Endodermal cell (in vitro differentiated cells): Measurements from ENCODE around the gene FARP1. TPM values are rescaled to one million over a fixed set of nuclear protein-coding genes. Genes with fewer than 3 reads are reported as not detected.

Source experiments
- DNase-seq: peaks from one replicate; pipeline ENCODE4 v3.0.0-alpha.2; 2017
- H3K27ac ChIP-seq: 2 replicates; pipeline ENCODE4 v1.5.1; 2013; ENCODE audit warnings: mild to moderate bottlenecking, low read depth, low read length, moderate library complexity
- H3K27me3 ChIP-seq: 2 replicates; pipeline ENCODE4 v1.6.1; 2013; ENCODE audit warnings: mild to moderate bottlenecking, low read length, moderate library complexity; ENCODE audit not compliant: insufficient read depth, control insufficient read depth, poor library complexity, severe bottlenecking
- H3K36me3 ChIP-seq: 2 replicates; pipeline ENCODE4 v1.7.0; 2013; ENCODE audit warnings: mild to moderate bottlenecking, low read length, moderate library complexity; ENCODE audit not compliant: control insufficient read depth, insufficient read depth
- H3K4me1 ChIP-seq: one replicate; pipeline ENCODE4 v1.7.0; 2013; ENCODE audit warnings: low read length; ENCODE audit not compliant: control insufficient read depth, insufficient read depth
- H3K4me3 ChIP-seq: 2 replicates; pipeline ENCODE4 v1.5.1; 2013; ENCODE audit warnings: mild to moderate bottlenecking, low read length, moderate library complexity
- H3K9ac ChIP-seq: 2 replicates; pipeline ENCODE4 v1.6.1; 2013; ENCODE audit warnings: mild to moderate bottlenecking, low read length, moderate library complexity; ENCODE audit not compliant: poor library complexity, severe bottlenecking; ENCODE audit errors: extremely low read depth
- H3K9me3 ChIP-seq: 2 replicates; pipeline ENCODE4 v1.6.1; 2013; ENCODE audit warnings: mild to moderate bottlenecking, low read length, moderate library complexity; ENCODE audit not compliant: control insufficient read depth
- H3K27ac Mint-ChIP-seq: 2 replicates; pipeline ENCODE4 v1.8.0; 2020; ENCODE audit warnings: mixed read lengths
- H3K27me3 Mint-ChIP-seq: 2 replicates; pipeline ENCODE4 v1.8.0; 2021; ENCODE audit warnings: mild to moderate bottlenecking, mixed read lengths; ENCODE audit not compliant: insufficient read depth
- H3K36me3 Mint-ChIP-seq: 2 replicates; pipeline ENCODE4 v1.8.0; 2020; ENCODE audit warnings: low read depth, mixed read lengths
- H3K4me1 Mint-ChIP-seq: 2 replicates; pipeline ENCODE4 v1.8.0; 2020; ENCODE audit warnings: mixed read lengths
- H3K4me3 Mint-ChIP-seq: 2 replicates; pipeline ENCODE4 v1.8.0; 2020; ENCODE audit warnings: mild to moderate bottlenecking, moderate library complexity, mixed read lengths
- H3K9me3 Mint-ChIP-seq: 2 replicates; pipeline ENCODE4 v1.8.0; 2020; ENCODE audit warnings: mild to moderate bottlenecking, mixed read lengths
- WGBS, 2 experiments: methylation state at CpG; one replicate each; pipeline versions ENCODE4 v1.1.5 to v1.1.7; 2013; ENCODE audit warnings: missing lambda C conversion rate in 2 of 2, mixed read lengths in 1 of 2; ENCODE audit not compliant: insufficient coverage in 1 of 2, insufficient read length in 1 of 2; 5-methylcytosine and 5-hydroxymethylcytosine counted together
- total RNA-seq, 2 donors: library from RNA; stranded (reverse); fragmentation: NEBNext Ultra II Directional in 1 of 2; extraction: Animal tissue kit (Norgen Biotek cat#: 25700) in 1 of 2; gene quantifications; 2 replicates in 1 of 2; 3 replicates in 1 of 2; pipeline ENCODE4 v1.2.1, GENCODE V29; 2021
- TF ChIP-seq, protein P1 (sequence below): fragments of 200-600 bp; sonication (generic); conservative IDR thresholded peaks from 2 replicates; pipeline ENCODE4 v1.5.0; 2021; ENCODE audit warnings: antibody characterized with exemption, mild to moderate bottlenecking

FARP1 gene
- total RNA-seq, 2 donors from 2014 or later = 237 to 319 TPM

- Mint-ChIP-seq H3K9me3 (peaks cover 4% of the 10 kb centered on the region), H3K36me3 (peaks cover 87% of the 10 kb centered on the region), H3K4me3 (no peak overlapping the region), H3K27me3 (no peaks in the 10 kb centered on the region), H3K4me1 (peaks cover 5% of the 10 kb centered on the region), H3K27ac (no peak overlapping the region)
- H3K9me3 ChIP-seq = no peaks in the 10 kb centered on the region
- no peak overlapping the region for H3K27ac ChIP-seq
- WGBS, 2 experiments = 91 to 94% methylated on average over 3 to 6 of the region's 6 CpGs
- TF ChIP-seq, protein P1, sequence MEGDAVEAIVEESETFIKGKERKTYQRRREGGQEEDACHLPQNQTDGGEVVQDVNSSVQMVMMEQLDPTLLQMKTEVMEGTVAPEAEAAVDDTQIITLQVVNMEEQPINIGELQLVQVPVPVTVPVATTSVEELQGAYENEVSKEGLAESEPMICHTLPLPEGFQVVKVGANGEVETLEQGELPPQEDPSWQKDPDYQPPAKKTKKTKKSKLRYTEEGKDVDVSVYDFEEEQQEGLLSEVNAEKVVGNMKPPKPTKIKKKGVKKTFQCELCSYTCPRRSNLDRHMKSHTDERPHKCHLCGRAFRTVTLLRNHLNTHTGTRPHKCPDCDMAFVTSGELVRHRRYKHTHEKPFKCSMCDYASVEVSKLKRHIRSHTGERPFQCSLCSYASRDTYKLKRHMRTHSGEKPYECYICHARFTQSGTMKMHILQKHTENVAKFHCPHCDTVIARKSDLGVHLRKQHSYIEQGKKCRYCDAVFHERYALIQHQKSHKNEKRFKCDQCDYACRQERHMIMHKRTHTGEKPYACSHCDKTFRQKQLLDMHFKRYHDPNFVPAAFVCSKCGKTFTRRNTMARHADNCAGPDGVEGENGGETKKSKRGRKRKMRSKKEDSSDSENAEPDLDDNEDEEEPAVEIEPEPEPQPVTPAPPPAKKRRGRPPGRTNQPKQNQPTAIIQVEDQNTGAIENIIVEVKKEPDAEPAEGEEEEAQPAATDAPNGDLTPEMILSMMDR = no peak
- DNase-seq = no peak
- no peaks in the 10 kb centered on the region for H3K4me1 ChIP-seq
- H3K9ac ChIP-seq = no peak overlapping the region
- no peak overlapping the region for H3K4me3 ChIP-seq
- H3K36me3 ChIP-seq = peaks cover 96% of the 10 kb centered on the region
- no peaks in the 10 kb centered on the region for H3K27me3 ChIP-seq
These were observed 277.8 kb downstream of the FARP1 start for GRCh38 chr13:98420554-98421175.

GRCh38 chr13:98422046-98422445 lies 279.2 kb downstream of the FARP1 start:
- Mint-ChIP-seq H3K27me3 (no peaks in the 10 kb centered on the region), H3K4me1 (no peaks in the 10 kb centered on the region), H3K27ac (no peak overlapping the region), H3K4me3 (no peak overlapping the region), H3K9me3 (peaks cover 4% of the 10 kb centered on the region), H3K36me3 (peaks cover 87% of the 10 kb centered on the region)
- no peak for DNase-seq
- H3K36me3 ChIP-seq = peaks cover 96% of the 10 kb centered on the region
- 94 to 98% methylated on average over 8 to 9 of the region's 9 CpGs for WGBS, 2 experiments
- no peak overlapping the region for H3K4me3 ChIP-seq
- no peak overlapping the region for H3K27ac ChIP-seq
- H3K4me1 ChIP-seq = no peaks in the 10 kb centered on the region
- H3K9ac ChIP-seq = no peak overlapping the region
- TF ChIP-seq, protein P1 = no peak
- H3K27me3 ChIP-seq = no peaks in the 10 kb centered on the region
- H3K9me3 ChIP-seq = no peaks in the 10 kb centered on the region

DNA sequence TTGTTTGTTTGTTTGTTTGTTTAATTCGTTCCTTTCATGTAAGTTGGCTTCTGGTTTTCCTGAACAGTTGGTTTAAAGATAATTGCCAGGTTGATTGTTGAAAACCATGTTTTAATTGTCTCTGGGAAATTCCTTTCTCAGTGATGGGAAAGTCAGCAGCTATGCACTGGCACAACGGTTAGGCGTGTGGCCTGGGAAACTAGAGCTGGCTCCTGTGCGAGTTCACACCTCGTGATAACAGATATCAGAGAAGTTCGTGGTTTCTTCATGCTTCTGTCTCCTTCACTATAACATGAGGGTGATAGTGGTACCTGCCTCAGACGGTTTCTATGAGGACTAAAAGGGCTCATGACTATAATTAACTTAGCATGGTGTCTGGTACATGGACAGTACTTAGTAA lies 280.5 kb downstream of the FARP1 start:
- WGBS, 2 experiments = 93 to 100% methylated on average over 5 to 7 of the region's 7 CpGs
- Histone ChIP-seq H3K9me3 (no peaks in the 10 kb centered on the region), H3K9ac (no peak overlapping the region), H3K27me3 (no peaks in the 10 kb centered on the region), H3K27ac (no peak overlapping the region), H3K36me3 (peaks cover 96% of the 10 kb centered on the region), H3K4me1 (no peaks in the 10 kb centered on the region), H3K4me3 (no peak overlapping the region)
- Mint-ChIP-seq H3K9me3 (no peaks in the 10 kb centered on the region), H3K27me3 (no peaks in the 10 kb centered on the region), H3K27ac (no peak overlapping the region), H3K36me3 (peaks cover 89% of the 10 kb centered on the region), H3K4me3 (no peak overlapping the region), H3K4me1 (no peaks in the 10 kb centered on the region)
- DNase-seq = no peak
- TF ChIP-seq, protein P1 = no peak
